Small intestine (tissue), 16 donors: ENCODE measurements around the gene ZSCAN25. TPM values are rescaled to one million over a fixed set of nuclear protein-coding genes. Genes with fewer than 3 reads are reported as not detected.
"Not testable (repeated sequence)": the region's sequence is repeated elsewhere in the genome, so short reads cannot be mapped to it uniquely, and the experiment has no call there.

Experiments
- DNase-seq, 2 donors: peaks; one replicate each; pipeline versions ENCODE4 v3.0.0 to v3.0.0-alpha.2; 2013
- FAIRE-seq: peaks from 2 replicates; lab custom pipeline; 2012; peaks lifted over from hg19 to GRCh38; lab: Jason Lieb, UNC
- H3K27ac ChIP-seq, 3 donors: one replicate each; pipeline ENCODE4 v1.5.1; 2013; ENCODE audit warnings: low read length in 2 of 3, mild to moderate bottlenecking in 2 of 3, control low read depth in 1 of 3, inconsistent platforms in 1 of 3, low read depth in 1 of 3, moderate library complexity in 1 of 3
- H3K27me3 ChIP-seq, 3 donors: one replicate each; pipeline ENCODE4 v1.6.1; 2013; ENCODE audit warnings: low read length in 3 of 3, inconsistent platforms in 1 of 3; ENCODE audit not compliant: control insufficient read depth in 3 of 3, insufficient read depth in 3 of 3
- H3K36me3 ChIP-seq, 3 donors: one replicate each; pipeline ENCODE4 v1.6.1; 2013; ENCODE audit warnings: low read length in 3 of 3, inconsistent platforms in 1 of 3, low read depth in 1 of 3, mild to moderate bottlenecking in 1 of 3, moderate library complexity in 1 of 3; ENCODE audit not compliant: control insufficient read depth in 3 of 3, insufficient read depth in 2 of 3
- H3K4me1 ChIP-seq, 3 donors: one replicate each; pipeline ENCODE4 v1.6.1; 2013; ENCODE audit warnings: low read length in 2 of 3, inconsistent platforms in 1 of 3, low read depth in 1 of 3, mild to moderate bottlenecking in 1 of 3, moderate library complexity in 1 of 3; ENCODE audit not compliant: control insufficient read depth in 3 of 3, insufficient read depth in 2 of 3
- H3K4me3 ChIP-seq, 3 donors: one replicate each; pipeline ENCODE4 v1.5.1; 2013; ENCODE audit warnings: low read length in 3 of 3, control low read depth in 1 of 3, inconsistent platforms in 1 of 3, low read depth in 1 of 3, mild to moderate bottlenecking in 1 of 3, moderate library complexity in 1 of 3
- H3K9me3 ChIP-seq, 2 donors: one replicate each; pipeline ENCODE4 v1.6.1; 2013; ENCODE audit warnings: low read depth in 1 of 2, low read length in 1 of 2; ENCODE audit not compliant: control insufficient read depth in 2 of 2, insufficient read depth in 1 of 2
- WGBS, 3 donors: extraction: QIAGEN DNeasy Blood & Tissue Kit; methylation state at CpG; one replicate each; pipeline ENCODE4 v1.1.7; 2013; 5-methylcytosine and 5-hydroxymethylcytosine counted together
- long read RNA-seq, 10 donors: transcript quantifications; one replicate each; lab custom pipeline, GENCODE V29; 2026
- polyA plus RNA-seq, 4 donors: library from polyadenylated mRNA; stranded (reverse) in 3 of 4; unstranded in 1 of 4; fragments of 200-250 nt in 3 of 4; fragments of 120-200 nt in 1 of 4; gene quantifications; one replicate each; pipeline versions ENCODE4 v1.2.1 to v1.2.3, GENCODE V29; 2013
- donor health status: healthy with polysubstance abuse.
- donor health status: control.
- donor health status: control.
- donor health status: Bipolar disorder and iron deficiency.
- donor health status: healthy.

The ZSCAN25 gene
- polyA plus RNA-seq = 10 to 100 TPM in 1 of 4 donors, 1 to 10 TPM in 3; 4.5 to 14.4 (median 5.1) TPM
- long read RNA-seq, donor 1, partial matches to known transcripts = 307 of 349 reads
- long read RNA-seq, donor 1, other reads (novel, unspliced or antisense) = 42 of 349 reads
- long read RNA-seq, donor 2 = 0 reads
- long read RNA-seq, donor 3, full-length matches to known transcripts = 2 of 2 reads
- long read RNA-seq, donor 3, partial matches to known transcripts = 0 of 2 reads
- long read RNA-seq, donor 3, other reads (novel, unspliced or antisense) = 0 of 2 reads
- long read RNA-seq, donor 4 = 0 reads
- long read RNA-seq, donor 5 = 0 reads
- long read RNA-seq, donor 6, full-length matches to known transcripts = 1 of 1 reads
- long read RNA-seq, donor 6, partial matches to known transcripts = 0 of 1 reads
- long read RNA-seq, donor 6, other reads (novel, unspliced or antisense) = 0 of 1 reads
- long read RNA-seq, donor 7, full-length matches to known transcripts = 1 of 6 reads
- long read RNA-seq, donor 7, partial matches to known transcripts = 5 of 6 reads
- long read RNA-seq, donor 7, other reads (novel, unspliced or antisense) = 0 of 6 reads
- long read RNA-seq, donor 8, full-length matches to known transcripts = 1 of 1 reads
- long read RNA-seq, donor 8, partial matches to known transcripts = 0 of 1 reads
- long read RNA-seq, donor 8, other reads (novel, unspliced or antisense) = 0 of 1 reads
- long read RNA-seq, donor 9 = 0 reads
- long read RNA-seq, donor 10, full-length matches to known transcripts = 1 of 1 reads
- long read RNA-seq, donor 10, partial matches to known transcripts = 0 of 1 reads
- long read RNA-seq, donor 10, other reads (novel, unspliced or antisense) = 0 of 1 reads

DNA sequence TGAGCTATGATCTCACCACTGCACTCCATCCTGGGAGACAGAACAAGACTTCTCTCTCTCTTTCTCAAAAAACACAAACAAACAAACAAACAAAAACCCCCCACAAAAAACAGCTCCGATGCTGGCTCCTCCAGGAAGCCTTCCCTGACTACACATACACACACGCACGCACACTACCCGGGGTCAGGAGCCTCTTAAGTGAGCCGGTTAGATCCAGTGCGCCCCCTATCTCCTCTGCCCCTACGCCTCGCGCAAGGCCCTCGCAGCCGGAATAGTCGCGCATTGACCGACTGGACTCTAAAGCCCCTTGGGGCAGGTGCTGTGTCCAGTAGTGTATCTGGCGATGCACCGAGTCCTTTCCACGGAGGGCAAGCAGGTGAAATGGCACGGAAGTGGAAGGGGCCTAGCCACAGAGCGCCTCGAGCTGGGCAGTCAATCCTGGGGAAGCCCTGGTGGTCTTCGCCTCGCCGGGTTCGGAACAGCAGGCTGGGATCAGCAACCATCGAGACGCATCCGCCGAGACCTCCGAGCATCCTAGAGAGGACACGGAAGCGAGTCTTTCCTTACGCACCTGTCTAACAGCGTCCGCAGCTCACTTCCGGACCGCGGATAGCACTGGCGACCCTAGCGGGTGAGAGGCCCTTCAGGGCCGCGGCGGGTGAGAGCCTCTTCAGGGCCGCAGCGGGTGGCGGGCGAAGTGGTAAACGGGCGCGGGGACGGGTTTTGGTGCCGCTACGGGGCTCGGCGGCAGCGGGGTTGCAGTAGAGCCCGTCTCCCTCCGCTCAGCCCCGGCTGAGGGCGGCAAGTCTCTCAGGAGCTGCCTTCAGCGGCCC lies at the start of gene ZSCAN25:
Gene ZSCAN25, plus strand, starts transcription at position 588 of the 833 bp plus-strand sequence. CDS start 2,661 bp downstream, outside the sequence.
- Histone ChIP-seq H3K4me3 (peak within 1 kb of the TSS; percentile 69 to 92 (median 91)), H3K4me1 (peaks cover 0 to 8% (median 4%) of the 10 kb centered on the region in 3 donors), H3K36me3 (peaks cover 7 to 24% (median 9%) of the 10 kb centered on the region in 3 donors), H3K27me3 (no peaks in the 10 kb centered on the region), H3K27ac (peak within 1 kb of the TSS; percentile 72 to 84 (median 73)), H3K9me3 (no peaks in the 10 kb centered on the region)
- 0 to 1% (median 0%) methylated on average over 49 to 60 of the region's 60 CpGs for WGBS, 3 donors
- DNase-seq (peak; percentile 92 to 97), FAIRE-seq (no peak)

DNA sequence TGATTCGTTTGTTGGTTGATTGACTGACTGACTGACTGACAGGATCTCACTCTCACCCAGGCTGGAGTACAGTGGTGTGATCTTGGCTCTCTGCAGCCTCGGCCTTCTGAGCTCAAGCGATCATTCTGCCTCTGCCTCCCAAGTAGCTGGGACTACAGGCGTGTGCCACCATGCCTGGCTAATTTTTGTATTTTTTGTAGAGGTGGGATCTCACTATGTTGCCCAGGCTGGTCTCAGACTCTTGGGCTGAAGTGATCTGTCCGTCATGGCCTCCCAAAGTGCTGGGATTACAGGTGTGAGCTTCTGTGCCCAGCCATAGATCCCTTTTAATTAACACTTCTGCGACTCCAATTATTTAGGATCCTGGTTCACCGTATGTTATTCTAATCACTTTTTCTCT lies 48.0 kb upstream of the ZSCAN25 start:
- WGBS, 3 donors = 96 to 99% (median 98%) methylated on average over 7 of the region's 7 CpGs
- FAIRE-seq, H3K4me3 ChIP-seq, DNase-seq, H3K9me3 ChIP-seq, H3K27ac ChIP-seq, H3K4me1 ChIP-seq, H3K27me3 ChIP-seq: not testable (repeated sequence)
- H3K36me3 ChIP-seq = peaks cover 13 to 27% (median 15%) of the 10 kb centered on the region in 3 donors

DNA sequence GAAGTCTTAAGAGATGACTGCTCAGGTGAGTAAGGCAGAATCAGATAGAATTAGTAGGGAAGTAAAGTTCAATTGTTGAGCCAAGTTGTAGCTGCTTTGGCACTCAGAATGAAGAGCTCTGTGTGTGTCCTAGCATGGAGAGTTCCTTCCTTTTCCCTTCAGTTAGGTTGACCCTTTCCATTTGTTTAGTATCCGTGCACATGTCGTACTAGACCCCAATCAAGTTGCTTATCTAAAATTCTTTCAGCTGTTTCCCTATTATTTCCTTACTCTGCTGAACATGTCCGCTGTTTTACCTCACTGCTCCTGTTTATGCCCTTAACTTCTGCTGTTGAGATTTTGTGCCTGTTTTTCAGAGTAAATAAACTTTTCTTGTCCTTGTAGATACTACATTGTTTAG lies 45.0 kb upstream of the ZSCAN25 start:
- Histone ChIP-seq H3K36me3 (peaks cover 5 to 17% (median 9%) of the 10 kb centered on the region in 3 donors), H3K9me3 (no peaks in the 10 kb centered on the region), H3K27me3 (no peaks in the 10 kb centered on the region), H3K27ac (no peak overlapping the region), H3K4me3 (no peak overlapping the region), H3K4me1 (no peaks in the 10 kb centered on the region)
- no peak for FAIRE-seq
- DNase-seq = no peak
- WGBS, 3 donors = 88 to 96% (median 93%) methylated on average over 3 of the region's 3 CpGs

DNA sequence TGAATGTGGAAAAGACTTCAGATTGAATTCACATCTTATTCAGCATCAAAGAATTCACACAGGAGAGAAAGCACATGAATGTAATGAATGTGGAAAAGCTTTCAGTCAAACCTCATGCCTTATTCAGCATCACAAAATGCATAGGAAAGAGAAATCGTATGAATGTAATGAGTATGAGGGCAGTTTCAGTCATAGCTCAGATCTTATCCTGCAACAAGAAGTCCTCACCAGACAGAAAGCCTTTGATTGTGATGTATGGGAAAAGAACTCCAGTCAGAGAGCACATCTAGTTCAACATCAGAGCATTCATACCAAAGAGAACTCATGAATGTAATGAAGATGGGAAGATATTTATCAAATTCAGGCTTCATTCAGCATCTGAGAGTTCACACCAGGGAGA lies 43.5 kb upstream of the ZSCAN25 start:
- no peaks in the 10 kb centered on the region for H3K4me1 ChIP-seq
- 92 to 97% (median 94%) methylated on average over 1 of the region's 1 CpG for WGBS, 3 donors
- no peak overlapping the region for H3K27ac ChIP-seq
- no peaks in the 10 kb centered on the region for H3K9me3 ChIP-seq
- peaks cover 5 to 9% (median 9%) of the 10 kb centered on the region in 3 donors for H3K36me3 ChIP-seq
- H3K27me3 ChIP-seq = no peaks in the 10 kb centered on the region
- DNase-seq = no peak
- H3K4me3 ChIP-seq = no peak overlapping the region
- FAIRE-seq = no peak

GRCh38 chr7:99576251-99576650 lies 40.5 kb upstream of the ZSCAN25 start:
- Histone ChIP-seq H3K4me1 (peaks cover 2 to 9% (median 7%) of the 10 kb centered on the region in 3 donors), H3K27ac (no peak overlapping the region), H3K9me3 (no peaks in the 10 kb centered on the region), H3K27me3 (no peaks in the 10 kb centered on the region), H3K4me3 (no peak overlapping the region), H3K36me3 (peaks cover 2 to 9% (median 5%) of the 10 kb centered on the region in 3 donors)
- FAIRE-seq (no peak), DNase-seq (no peak)
- 81 to 92% (median 85%) methylated on average over 3 of the region's 3 CpGs for WGBS, 3 donors

- peaks cover 2 to 9% (median 7%) of the 10 kb centered on the region in 3 donors for H3K4me1 ChIP-seq
- DNase-seq (peak in 1 of 2 donors; percentile 10), FAIRE-seq (no peak)
- H3K4me3 ChIP-seq = peak overlapping the region in 2 of 3 donors; percentile 49 to 67
- H3K36me3 ChIP-seq = no peaks in the 10 kb centered on the region
- no peaks in the 10 kb centered on the region for H3K9me3 ChIP-seq
- H3K27ac ChIP-seq = no peak overlapping the region
- WGBS, 3 donors = 28 to 45% (median 37%) methylated on average over 10 of the region's 10 CpGs
- no peaks in the 10 kb centered on the region for H3K27me3 ChIP-seq
Measured at GRCh38 chr7:99579281-99579955, 37.3 kb upstream of the ZSCAN25 start.

DNA sequence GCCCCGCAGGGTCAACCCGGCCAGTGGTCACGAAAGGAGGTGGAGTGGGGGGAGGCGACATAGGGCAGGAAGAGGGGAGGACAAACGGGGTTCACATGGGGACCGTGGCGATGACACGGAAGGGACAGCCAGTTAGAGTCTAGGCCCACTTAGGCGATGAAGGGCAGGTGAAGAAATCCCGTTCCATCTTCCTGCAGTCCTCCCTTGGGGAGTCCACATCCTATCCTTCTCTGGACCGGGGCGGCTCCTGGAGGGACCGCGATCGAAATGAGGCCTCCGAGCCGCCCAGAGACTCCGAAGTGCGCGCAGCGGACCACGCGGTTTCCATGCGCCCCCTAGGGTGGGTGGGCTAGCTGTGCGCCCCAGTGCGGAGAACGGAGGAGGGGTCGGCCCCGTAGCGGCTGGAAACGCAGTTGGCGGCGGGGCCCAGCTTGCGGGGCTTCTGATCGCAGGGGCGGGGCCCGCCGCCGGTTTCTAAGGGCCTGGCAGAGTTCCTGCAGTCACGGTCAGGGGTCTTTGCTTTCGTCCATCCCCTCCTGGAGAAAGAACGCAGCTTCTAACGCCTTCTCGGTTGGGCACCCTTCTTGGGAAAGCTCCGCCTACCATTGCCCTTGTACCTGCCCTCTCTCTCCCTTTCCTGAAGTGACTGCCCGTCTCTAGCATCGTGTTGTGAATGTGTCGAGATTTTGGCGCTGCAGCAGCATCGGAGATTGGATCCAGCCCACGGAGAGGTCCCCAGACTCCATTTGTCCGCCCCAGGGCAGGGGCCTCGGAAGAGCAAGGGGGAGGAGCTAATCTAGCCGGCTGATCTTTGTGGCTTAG lies 36.6 kb upstream of the ZSCAN25 start:
- Histone ChIP-seq H3K4me1 (peaks cover 2 to 9% (median 7%) of the 10 kb centered on the region in 3 donors), H3K36me3 (no peaks in the 10 kb centered on the region), H3K27ac (no peak overlapping the region), H3K27me3 (no peaks in the 10 kb centered on the region), H3K4me3 (peak overlapping the region; percentile 22 to 67 (median 49)), H3K9me3 (no peaks in the 10 kb centered on the region)
- FAIRE-seq (no peak), DNase-seq (peak; percentile 36 to 57)
- WGBS, 3 donors = 1 to 2% (median 2%) methylated on average over 36 to 54 of the region's 54 CpGs
